GM19455 (cell line): Measurements from ENCODE around the gene NCF4.

ENCODE experiments used
- ATAC-seq: cut with Tn5 transposase; IDR thresholded peaks from one replicate; pipeline ENCODE4 v1.9.1; 2021; ENCODE audit not compliant: unreplicated experiment

NCF4 gene

GRCh38 chr22:36918586-36919284 is 57.9 kb downstream of the NCF4 start:
- no peak for ATAC-seq

- no peak for ATAC-seq
Observed at GRCh38 chr22:36921309-36922104, 60.7 kb downstream of the NCF4 start.

GRCh38 chr22:36922105-36922608 is 61.4 kb downstream of the NCF4 start:
- no peak for ATAC-seq

GRCh38 chr22:36922711-36923110 is 61.9 kb downstream of the NCF4 start:
- ATAC-seq = no peak

GRCh38 chr22:36923131-36923788 is 62.5 kb downstream of the NCF4 start:
- ATAC-seq = no peak

- ATAC-seq = no peak
Observed at GRCh38 chr22:36924151-36924698, 63.4 kb downstream of the NCF4 start.

GRCh38 chr22:36925388-36926290 is 64.8 kb downstream of the NCF4 start:
- ATAC-seq = no peak

- no peak for ATAC-seq
Observed at GRCh38 chr22:36926309-36926708, 65.5 kb downstream of the NCF4 start.

- ATAC-seq = no peak
Observed at GRCh38 chr22:36926721-36927435, 66.1 kb downstream of the NCF4 start.
